ENCODE measurements around the gene GUCY1A2. TPM values are rescaled to one million over a fixed set of nuclear protein-coding genes. Genes with fewer than 3 reads are reported as not detected.

The GUCY1A2 gene
- total RNA-seq, 1 experiment from 2014 or later: 0.10 TPM

DNA sequence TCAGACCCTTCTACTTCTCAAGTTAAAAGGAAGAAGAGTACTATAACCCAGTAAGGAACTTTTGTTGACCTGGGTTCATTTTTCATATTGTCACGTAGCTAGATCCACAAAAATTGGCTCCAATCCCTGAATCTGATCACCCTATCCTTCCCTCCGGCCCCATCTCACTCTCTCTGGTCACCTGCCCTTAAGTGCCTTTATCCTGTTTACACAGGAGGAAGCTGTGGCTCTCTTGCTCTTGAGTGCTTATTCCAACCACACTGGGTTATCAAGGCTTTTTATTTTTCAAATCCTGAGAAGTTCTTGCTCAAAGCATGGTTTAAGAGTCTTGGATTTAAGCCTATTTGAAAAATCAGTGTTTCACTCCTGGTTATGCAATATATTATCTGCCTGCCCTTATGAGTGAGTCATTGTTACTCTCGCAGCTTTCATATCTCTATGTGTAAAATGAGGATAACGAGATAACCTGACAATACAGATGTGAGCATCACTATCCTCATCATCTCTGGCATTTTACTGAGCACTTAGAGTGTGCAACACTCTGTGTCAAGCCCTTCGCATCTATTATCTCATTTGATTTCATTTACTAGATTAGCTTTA, 293.9 kb downstream of the GUCY1A2 start:
- no peak overlapping the region for H2AFZ ChIP-seq (ENCODE audit: low read depth, low read length, poor library complexity, severe bottlenecking)
- H3K9ac ChIP-seq (ENCODE audit: low read length): no peak overlapping the region
- no peak overlapping the region for H3K4me2 ChIP-seq (ENCODE audit: low read length)
- H3K9me2 ChIP-seq (ENCODE audit: insufficient read depth): no peaks in the 10 kb centered on the region
- CTCF ChIA-PET: no interaction called here
- H3K27ac ChIP-seq (ENCODE audit: low read depth, low read length): no peak overlapping the region
- intact Hi-C loops (cut with micrococcal nuclease): no loop called here
- H3K27me3 ChIP-seq (ENCODE audit: insufficient read depth, low read length): no peaks in the 10 kb centered on the region
- no peak for TF ChIP-seq POLR2A (IDR thresholded peaks at IDR 0.05; ENCODE audit: borderline replicate concordance, extremely low read depth, insufficient read depth, insufficient read length)
- no peak for TF ChIP-seq YY1 (IDR thresholded peaks at IDR 0.05; ENCODE audit: extremely low read depth, insufficient replicate concordance, low read depth, low read length)
- no peak for TF ChIP-seq SIN3A (IDR thresholded peaks at IDR 0.05; ENCODE audit: low read depth)
- TF ChIP-seq EGR1 (IDR thresholded peaks at IDR 0.05; ENCODE audit: low read depth): no peak
- TF ChIP-seq, protein P1, sequence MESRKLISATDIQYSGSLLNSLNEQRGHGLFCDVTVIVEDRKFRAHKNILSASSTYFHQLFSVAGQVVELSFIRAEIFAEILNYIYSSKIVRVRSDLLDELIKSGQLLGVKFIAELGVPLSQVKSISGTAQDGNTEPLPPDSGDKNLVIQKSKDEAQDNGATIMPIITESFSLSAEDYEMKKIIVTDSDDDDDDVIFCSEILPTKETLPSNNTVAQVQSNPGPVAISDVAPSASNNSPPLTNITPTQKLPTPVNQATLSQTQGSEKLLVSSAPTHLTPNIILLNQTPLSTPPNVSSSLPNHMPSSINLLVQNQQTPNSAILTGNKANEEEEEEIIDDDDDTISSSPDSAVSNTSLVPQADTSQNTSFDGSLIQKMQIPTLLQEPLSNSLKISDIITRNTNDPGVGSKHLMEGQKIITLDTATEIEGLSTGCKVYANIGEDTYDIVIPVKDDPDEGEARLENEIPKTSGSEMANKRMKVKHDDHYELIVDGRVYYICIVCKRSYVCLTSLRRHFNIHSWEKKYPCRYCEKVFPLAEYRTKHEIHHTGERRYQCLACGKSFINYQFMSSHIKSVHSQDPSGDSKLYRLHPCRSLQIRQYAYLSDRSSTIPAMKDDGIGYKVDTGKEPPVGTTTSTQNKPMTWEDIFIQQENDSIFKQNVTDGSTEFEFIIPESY (IDR thresholded peaks at IDR 0.05; ENCODE audit: extremely low read depth, insufficient replicate concordance, low read length): no peak
- no peak for TF ChIP-seq RAD21 (IDR thresholded peaks at IDR 0.05; ENCODE audit: low read depth)
- TF ChIP-seq CBX3 (IDR thresholded peaks at IDR 0.05; ENCODE audit: low read depth): no peak
- no peak for TF ChIP-seq EZH2phosphoT487 (IDR thresholded peaks at IDR 0.05; ENCODE audit: borderline replicate concordance)
- TF ChIP-seq POLR2AphosphoS5 (IDR thresholded peaks at IDR 0.05; ENCODE audit: low read depth, low read length): no peak
- TF ChIP-seq ZNF274 (IDR thresholded peaks at IDR 0.05; ENCODE audit: low read depth, low read length): no peak
- TF ChIP-seq SP1 (IDR thresholded peaks at IDR 0.05; ENCODE audit: low read depth): no peak
- ATAC-seq (no peak), DNase-seq (ENCODE audit: low read depth, low spot score) (no peak)
- no TSS peak for BruUV-seq (replicated peaks)
- H3K36me3 ChIP-seq (ENCODE audit: control insufficient read depth in 1 of 2, insufficient read depth in 2 of 2, low read length in 2 of 2): no peaks in the 10 kb centered on the region
- no peaks in the 10 kb centered on the region for H3K79me2 ChIP-seq (ENCODE audit: insufficient read depth, low read length)
- H3K9me3 ChIP-seq (ENCODE audit: control insufficient read depth in 1 of 2, insufficient read depth in 1 of 2, low read depth in 1 of 2, low read length in 2 of 2): no peaks in the 10 kb centered on the region
- no peak overlapping the region for H3K4me3 ChIP-seq (replicated peaks in 1 of 2; ENCODE audit: low read depth in 1 of 2, low read length in 2 of 2)
- no peaks in the 10 kb centered on the region; the same call in 1 of the 2 replicates for H4K20me1 ChIP-seq (ENCODE audit: insufficient read depth)
- RAD21 ChIA-PET (ENCODE audit: low non-redundant PET in 1 of 2, low total read pairs in 2 of 2, uncharacterized antibody in 2 of 2, unreplicated experiment in 2 of 2): no interaction called here
- POLR2A ChIA-PET: no interaction called here
- H3K4me1 ChIP-seq (ENCODE audit: control insufficient read depth in 1 of 2, insufficient read depth in 2 of 2, low read length in 2 of 2): no peaks in the 10 kb centered on the region
